ENCODE data around the gene EVI5.

Gene EVI5

DNA sequence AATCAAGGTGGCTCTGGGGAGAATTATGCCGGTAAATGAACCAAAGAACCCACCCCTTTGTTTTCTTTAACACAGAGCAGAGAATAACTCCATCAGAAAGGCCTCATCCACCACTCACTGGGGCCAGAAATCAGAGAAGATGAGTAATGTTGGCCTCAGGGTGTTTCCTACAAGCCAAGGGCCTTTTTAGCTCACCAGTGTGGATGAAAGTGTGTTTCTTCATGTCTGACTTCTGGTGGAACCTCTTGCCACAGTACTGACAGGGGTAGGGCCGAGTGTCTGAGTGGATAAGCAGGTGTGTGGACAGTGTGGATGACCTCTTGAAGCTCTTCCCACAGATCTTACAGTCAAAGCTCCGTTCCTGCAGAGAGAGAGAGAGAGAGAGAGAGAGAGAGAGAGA lies 306.5 kb downstream of the EVI5 start:
- Mint-ChIP-seq H3K4me3 (no peak overlapping the region), H3K4me1 (peaks cover 35% of the 10 kb centered on the region), H3K27ac (no peak overlapping the region), H3K36me3 (ENCODE audit: low read depth) (no peaks in the 10 kb centered on the region), H3K9me3 (peaks cover 4% of the 10 kb centered on the region), H3K27me3 (ENCODE audit: low read depth, poor library complexity) (peaks cover 100% of the 10 kb centered on the region)
- TF ChIP-seq, protein P1, sequence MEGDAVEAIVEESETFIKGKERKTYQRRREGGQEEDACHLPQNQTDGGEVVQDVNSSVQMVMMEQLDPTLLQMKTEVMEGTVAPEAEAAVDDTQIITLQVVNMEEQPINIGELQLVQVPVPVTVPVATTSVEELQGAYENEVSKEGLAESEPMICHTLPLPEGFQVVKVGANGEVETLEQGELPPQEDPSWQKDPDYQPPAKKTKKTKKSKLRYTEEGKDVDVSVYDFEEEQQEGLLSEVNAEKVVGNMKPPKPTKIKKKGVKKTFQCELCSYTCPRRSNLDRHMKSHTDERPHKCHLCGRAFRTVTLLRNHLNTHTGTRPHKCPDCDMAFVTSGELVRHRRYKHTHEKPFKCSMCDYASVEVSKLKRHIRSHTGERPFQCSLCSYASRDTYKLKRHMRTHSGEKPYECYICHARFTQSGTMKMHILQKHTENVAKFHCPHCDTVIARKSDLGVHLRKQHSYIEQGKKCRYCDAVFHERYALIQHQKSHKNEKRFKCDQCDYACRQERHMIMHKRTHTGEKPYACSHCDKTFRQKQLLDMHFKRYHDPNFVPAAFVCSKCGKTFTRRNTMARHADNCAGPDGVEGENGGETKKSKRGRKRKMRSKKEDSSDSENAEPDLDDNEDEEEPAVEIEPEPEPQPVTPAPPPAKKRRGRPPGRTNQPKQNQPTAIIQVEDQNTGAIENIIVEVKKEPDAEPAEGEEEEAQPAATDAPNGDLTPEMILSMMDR (IDR thresholded peaks at IDR 0.05): no peak
- DNase-seq: no peak

DNA sequence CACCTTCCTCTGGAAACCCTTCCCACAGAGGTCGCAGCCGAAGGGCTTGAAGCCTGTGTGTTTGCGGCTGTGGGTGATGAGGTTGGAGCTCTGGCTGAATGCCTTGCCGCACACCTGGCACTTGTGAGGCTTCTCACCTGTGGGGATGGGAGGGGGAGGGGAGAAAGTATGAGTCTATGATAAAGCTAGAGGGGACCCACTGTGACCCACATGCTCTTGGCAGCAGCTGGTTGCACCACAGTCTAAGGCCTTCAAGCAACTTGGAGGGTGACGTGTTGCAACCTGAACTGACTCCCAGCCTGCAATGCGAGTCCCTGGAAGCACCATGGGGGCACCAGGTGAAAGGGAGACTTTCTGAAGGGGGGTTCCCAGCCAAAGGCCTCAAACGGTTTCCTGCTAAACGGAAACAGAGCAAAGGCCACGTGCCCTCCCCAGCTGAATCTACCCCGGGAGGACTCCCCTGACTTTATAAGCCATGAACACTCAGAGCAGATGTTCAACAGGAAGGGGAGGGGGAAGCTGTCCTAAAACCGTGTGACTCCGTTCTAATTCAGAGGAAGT lies 308.8 kb downstream of the EVI5 start:
- no peak for DNase-seq
- Mint-ChIP-seq H3K27ac (no peak overlapping the region), H3K4me3 (no peak overlapping the region), H3K4me1 (peaks cover 16% of the 10 kb centered on the region), H3K9me3 (peaks cover 4% of the 10 kb centered on the region), H3K36me3 (ENCODE audit: low read depth) (no peaks in the 10 kb centered on the region), H3K27me3 (ENCODE audit: low read depth, poor library complexity) (peaks cover 91% of the 10 kb centered on the region)
- TF ChIP-seq, protein P1 (IDR thresholded peaks at IDR 0.05): no peak

DNA sequence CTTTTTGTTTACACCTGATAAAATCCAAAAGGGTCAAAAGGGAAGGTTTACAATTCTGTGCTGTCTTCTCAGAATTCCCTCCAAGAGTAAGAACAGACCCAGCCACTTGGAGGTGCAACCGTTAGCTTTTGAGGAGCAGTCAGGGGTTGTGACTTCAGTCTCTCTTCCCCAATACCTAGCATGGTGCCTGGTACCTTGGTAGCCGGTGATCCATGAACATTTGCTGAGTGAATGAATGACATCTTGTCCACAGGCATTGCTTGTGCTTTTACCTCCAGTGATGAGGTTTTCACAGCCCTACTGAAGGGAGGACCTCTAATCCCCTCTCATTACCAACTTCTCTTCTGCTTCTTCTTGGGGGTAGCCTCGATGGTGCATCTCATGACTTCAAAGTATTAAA lies 309.9 kb downstream of the EVI5 start:
- Mint-ChIP-seq H3K36me3 (ENCODE audit: low read depth) (no peaks in the 10 kb centered on the region), H3K4me3 (no peak overlapping the region), H3K4me1 (peaks cover 8% of the 10 kb centered on the region), H3K27me3 (ENCODE audit: low read depth, poor library complexity) (peaks cover 86% of the 10 kb centered on the region), H3K9me3 (peaks cover 4% of the 10 kb centered on the region), H3K27ac (no peak overlapping the region)
- TF ChIP-seq, protein P1 (IDR thresholded peaks at IDR 0.05): no peak
- no peak for DNase-seq

DNA sequence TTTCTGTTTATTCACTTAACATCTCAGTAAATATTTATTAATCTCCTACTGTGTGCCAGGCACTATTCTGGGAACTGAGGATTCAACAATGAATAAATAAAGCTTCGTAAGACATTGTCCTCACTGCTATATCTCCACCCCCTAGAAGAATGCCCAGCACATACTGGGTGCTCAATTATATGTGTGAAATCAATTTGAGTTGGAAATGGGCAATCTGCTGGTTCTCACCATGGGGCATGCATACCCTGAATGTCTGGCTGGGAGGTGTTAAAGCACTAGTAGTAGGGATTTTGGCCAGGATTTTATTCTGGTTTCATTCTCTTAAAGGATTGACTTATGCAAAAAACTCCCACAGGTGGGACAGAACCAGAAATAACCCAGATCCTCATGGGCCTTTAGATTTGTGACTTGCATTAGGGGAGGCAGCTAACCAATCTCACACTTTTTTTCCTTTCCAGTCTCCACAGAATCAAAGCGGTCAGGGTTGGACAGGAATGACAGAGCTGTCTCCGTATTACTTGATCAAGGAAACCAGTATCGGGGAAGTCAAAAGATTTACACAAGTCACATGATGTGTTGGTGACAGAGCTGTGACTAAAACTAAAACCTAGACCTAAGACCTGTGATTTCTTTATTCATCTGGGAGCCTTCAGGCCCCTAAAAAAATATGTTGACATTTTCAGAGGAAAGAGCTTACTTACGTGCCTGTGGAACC lies 311.0 kb downstream of the EVI5 start:
- H3K36me3 Mint-ChIP-seq (ENCODE audit: low read depth): no peaks in the 10 kb centered on the region
- peaks cover 75% of the 10 kb centered on the region for H3K27me3 Mint-ChIP-seq (ENCODE audit: low read depth, poor library complexity)
- no peak overlapping the region for H3K4me3 Mint-ChIP-seq
- peaks cover 5% of the 10 kb centered on the region for H3K4me1 Mint-ChIP-seq
- TF ChIP-seq, protein P1 (IDR thresholded peaks at IDR 0.05): no peak
- H3K27ac Mint-ChIP-seq: no peak overlapping the region
- no peaks in the 10 kb centered on the region for H3K9me3 Mint-ChIP-seq
- DNase-seq: no peak

DNA sequence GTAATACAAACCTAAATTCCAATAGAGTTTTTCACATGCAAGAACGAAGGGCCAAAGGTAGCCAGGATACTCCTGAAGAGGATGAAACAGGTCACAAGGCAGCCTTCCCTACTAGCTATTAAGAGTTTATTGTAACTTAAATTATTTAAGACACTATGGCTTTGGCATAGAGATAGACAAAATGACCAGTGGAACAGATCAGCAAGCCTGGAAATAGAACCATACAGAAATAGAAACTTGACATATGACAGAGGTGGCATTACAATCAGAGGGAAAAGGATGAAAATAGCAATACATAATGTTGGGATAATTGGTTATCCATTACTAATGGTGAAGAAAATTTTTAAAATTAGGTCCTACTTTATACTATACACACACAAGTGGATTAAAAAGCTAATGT lies 314.7 kb downstream of the EVI5 start:
- Mint-ChIP-seq H3K9me3 (no peaks in the 10 kb centered on the region), H3K27ac (no peak overlapping the region), H3K4me3 (no peak overlapping the region), H3K4me1 (no peaks in the 10 kb centered on the region), H3K36me3 (ENCODE audit: low read depth) (no peaks in the 10 kb centered on the region), H3K27me3 (ENCODE audit: low read depth, poor library complexity) (peaks cover 38% of the 10 kb centered on the region)
- no peak for DNase-seq
- TF ChIP-seq, protein P1 (IDR thresholded peaks at IDR 0.05): no peak

Data from nephron progenitor cell (in vitro differentiated cells).